Measurements from ENCODE around the gene RAPGEF3.

The RAPGEF3 gene

DNA sequence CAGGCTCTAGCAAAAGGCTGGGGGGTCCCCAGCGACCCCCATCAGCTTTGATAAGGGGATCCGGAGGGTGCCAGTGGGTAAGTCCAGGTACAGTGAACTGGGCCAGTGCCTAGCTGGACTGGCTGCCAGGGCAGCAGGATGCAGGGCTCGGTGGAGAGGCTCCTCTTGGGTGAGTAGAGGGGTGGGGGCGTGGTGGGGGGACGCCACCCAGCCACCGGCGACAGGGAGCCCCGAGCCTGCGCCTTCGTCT lies 171 bp downstream of the RAPGEF3 start:
- no peak for TF ChIP-seq CTCF (IDR thresholded peaks at IDR 0.05; ENCODE audit: low read depth, low read length)

DNA sequence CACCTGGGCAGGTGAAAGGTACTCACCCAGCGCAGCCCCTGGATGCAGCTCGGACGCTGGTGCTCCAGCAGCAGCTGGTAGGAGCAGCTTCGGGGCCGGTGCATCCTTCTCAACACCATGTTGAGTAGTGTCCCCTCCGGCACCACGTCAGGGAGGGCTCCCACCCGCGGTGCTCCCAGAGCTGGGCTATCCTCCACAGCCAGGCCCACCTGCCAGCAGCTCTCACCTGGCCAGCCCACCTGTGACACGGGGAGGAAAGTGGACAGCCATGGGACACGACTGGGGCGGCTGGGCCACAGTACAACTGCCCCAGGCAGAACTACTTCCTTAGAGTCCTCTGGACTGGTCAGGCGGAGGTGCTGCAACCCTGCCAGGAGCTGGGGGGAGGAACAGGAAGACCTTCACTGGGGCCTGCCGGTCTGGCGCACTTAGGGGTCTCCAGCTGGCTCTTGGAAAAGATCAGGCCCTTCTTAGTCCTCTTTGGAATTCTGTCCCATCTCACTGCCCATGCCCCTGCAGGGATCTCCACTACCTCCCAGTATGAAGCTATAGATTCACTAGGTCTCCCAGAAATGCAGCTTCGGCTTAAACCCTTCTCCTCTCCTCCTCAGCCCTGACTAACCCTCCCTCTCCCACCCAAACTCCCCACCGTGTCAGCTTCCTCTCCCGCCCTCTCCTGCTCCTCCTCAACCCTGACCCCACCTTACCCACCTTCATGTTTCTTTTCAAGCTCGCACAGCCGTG lies 668 bp downstream of the RAPGEF3 start:
- TF ChIP-seq CTCF (IDR thresholded peaks at IDR 0.05; ENCODE audit: low read depth, low read length), result no peak
- DNase-seq (ENCODE audit: extremely low read depth, low read depth), result no peak

More for the DNA sequence above, 171 bp downstream of the RAPGEF3 start:
- no peak for DNase-seq (ENCODE audit: extremely low read depth, low read depth)

DNA sequence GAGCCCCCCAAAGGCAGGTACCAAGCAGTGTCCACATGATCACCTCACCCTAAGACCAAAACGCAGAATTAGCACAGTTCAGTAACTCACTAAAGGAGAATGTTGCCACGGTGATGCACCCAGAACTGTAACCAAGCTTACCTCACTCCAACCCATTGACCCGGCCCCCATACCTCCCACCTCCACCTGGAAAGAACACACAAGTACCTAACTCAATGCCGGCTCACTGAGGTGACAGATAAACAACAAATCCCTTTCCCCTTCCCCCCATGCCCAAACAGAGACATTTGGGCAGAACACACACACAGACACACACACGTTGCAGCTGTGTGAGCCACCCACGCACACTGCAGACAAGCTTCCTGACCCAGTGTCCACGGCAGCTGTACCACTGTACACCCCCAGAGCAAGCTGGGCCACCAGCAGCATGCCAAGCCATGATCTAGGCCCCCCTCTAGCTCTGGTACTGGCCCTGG lies 1.3 kb downstream of the RAPGEF3 start:
- no peak for TF ChIP-seq CTCF (IDR thresholded peaks at IDR 0.05; ENCODE audit: low read depth, low read length)
- no peak for DNase-seq (ENCODE audit: extremely low read depth, low read depth)

GRCh38 chr12:47755655-47756562 lies 2.8 kb downstream of the RAPGEF3 start:
- TF ChIP-seq CTCF (IDR thresholded peaks at IDR 0.05; ENCODE audit: low read depth, low read length), result no peak
- no peak for DNase-seq (ENCODE audit: extremely low read depth, low read depth)

DNA sequence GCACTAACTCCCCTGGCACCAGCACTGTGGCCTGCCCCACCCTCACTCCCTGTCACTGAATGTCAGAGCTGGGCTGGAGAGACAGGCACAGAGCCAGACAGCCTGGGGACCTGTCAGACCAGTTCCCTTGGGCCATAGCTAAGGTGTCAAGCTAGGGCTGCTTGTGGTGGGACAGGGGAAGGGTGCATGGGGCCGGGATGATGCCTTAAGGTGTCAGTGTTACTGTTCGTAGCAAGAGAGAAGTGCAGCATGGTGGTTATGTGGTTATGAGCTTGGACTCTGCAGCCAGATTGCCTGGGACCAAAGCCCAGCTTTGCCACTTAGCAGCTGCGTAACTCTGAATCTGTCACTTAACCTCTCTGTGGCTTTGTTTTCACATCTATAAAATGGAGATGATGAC lies 3.8 kb downstream of the RAPGEF3 start:
- no peak for DNase-seq (ENCODE audit: extremely low read depth, low read depth)
- TF ChIP-seq CTCF (IDR thresholded peaks at IDR 0.05; ENCODE audit: low read depth, low read length), result no peak

- no peak for TF ChIP-seq CTCF (IDR thresholded peaks at IDR 0.05; ENCODE audit: low read depth, low read length)
- no peak for DNase-seq (ENCODE audit: extremely low read depth, low read depth)
These were observed 4.6 kb downstream of the RAPGEF3 start for GRCh38 chr12:47754126-47754525.
